ENCODE results near the gene MCTP1.

MCTP1 gene

DNA sequence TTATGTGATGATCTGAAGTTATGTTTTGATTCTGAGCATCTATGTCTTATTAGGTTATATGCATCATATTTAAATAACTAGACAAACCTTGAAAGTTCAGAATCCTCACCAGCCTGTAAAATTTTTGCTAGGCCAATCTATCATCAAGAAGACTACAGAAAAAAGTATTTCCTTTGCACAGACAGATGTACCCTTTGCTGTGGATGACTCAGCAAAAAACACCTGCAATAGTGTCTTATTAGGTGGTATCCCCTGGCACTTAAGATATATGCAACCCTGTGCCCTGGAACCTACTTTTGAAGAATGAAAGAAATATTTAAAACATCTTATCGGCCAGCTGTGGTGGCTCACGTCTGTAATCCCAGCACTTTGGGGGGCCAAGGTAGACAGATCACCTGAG is 535.9 kb downstream of the MCTP1 start:
- TF ChIP-seq GLIS3 (CRISPR knock-in tag; IDR thresholded peaks at IDR 0.05) = no peak
- TF ChIP-seq TOX (CRISPR knock-in tag; IDR thresholded peaks at IDR 0.05; ENCODE audit: borderline replicate concordance) = no peak
- TF ChIP-seq ZFP30 (CRISPR knock-in tag; IDR thresholded peaks at IDR 0.05) = no peak
- no peak for TF ChIP-seq ZNF8 (CRISPR knock-in tag; IDR thresholded peaks at IDR 0.05)
- TF ChIP-seq ZNF70 (CRISPR knock-in tag; IDR thresholded peaks at IDR 0.05) = no peak
- no peak for TF ChIP-seq ESRRG (CRISPR knock-in tag; IDR thresholded peaks at IDR 0.05)
- no peak for TF ChIP-seq ISL1 (CRISPR knock-in tag; IDR thresholded peaks at IDR 0.05)
- TF ChIP-seq ARNTL (CRISPR knock-in tag; IDR thresholded peaks at IDR 0.05; ENCODE audit: borderline replicate concordance, low read depth) = no peak
- TF ChIP-seq ZNF565 (CRISPR knock-in tag; conservative IDR thresholded peaks at IDR 0.05; ENCODE audit: low read depth) = no peak
- TF ChIP-seq ZC3H10 (CRISPR knock-in tag; IDR thresholded peaks at IDR 0.05) = no peak
- no peak for ATAC-seq

- no peak for TF ChIP-seq ZFP3 (CRISPR knock-in tag; IDR thresholded peaks at IDR 0.05)
- no peak for ATAC-seq
Measured at GRCh38 chr5:94748212-94748611, 536.7 kb downstream of the MCTP1 start.

DNA sequence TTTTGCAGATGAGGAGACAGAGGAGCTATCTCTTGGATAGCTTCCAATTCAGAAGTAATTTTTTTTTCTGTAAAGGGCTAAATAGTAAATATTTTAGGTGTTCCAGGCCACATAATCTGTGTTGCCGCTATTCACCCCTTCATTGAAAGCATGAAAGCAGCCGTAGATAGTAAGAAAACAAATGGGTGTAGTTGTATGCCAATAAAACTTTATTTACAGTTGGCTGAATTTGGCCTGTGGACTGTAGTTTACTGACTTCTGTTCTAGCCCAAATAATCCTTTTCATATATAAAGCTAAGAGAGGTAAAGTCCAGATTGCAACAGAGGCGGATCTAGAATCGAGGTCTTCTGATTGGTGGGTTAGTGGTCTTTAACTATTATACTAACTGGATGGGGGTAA is 537.5 kb downstream of the MCTP1 start:
- no peak for ATAC-seq
- TF ChIP-seq ESRRG (CRISPR knock-in tag; IDR thresholded peaks at IDR 0.05) (no peak), ZNF70 (CRISPR knock-in tag; IDR thresholded peaks at IDR 0.05) (no peak), CSDC2 (CRISPR knock-in tag; IDR thresholded peaks at IDR 0.05) (no peak), ZNF565 (CRISPR knock-in tag; conservative IDR thresholded peaks at IDR 0.05; ENCODE audit: low read depth) (no peak), ARNTL (CRISPR knock-in tag; IDR thresholded peaks at IDR 0.05; ENCODE audit: borderline replicate concordance, low read depth) (no peak), ZFP3 (CRISPR knock-in tag; IDR thresholded peaks at IDR 0.05) (no peak), TOX (CRISPR knock-in tag; IDR thresholded peaks at IDR 0.05; ENCODE audit: borderline replicate concordance) (no peak), ZFP30 (CRISPR knock-in tag; IDR thresholded peaks at IDR 0.05) (no peak), ISL1 (CRISPR knock-in tag; IDR thresholded peaks at IDR 0.05) (no peak), ZC3H10 (CRISPR knock-in tag; IDR thresholded peaks at IDR 0.05) (no peak), PPARA (CRISPR knock-in tag; IDR thresholded peaks at IDR 0.05; ENCODE audit: borderline replicate concordance) (no peak), PATZ1 (CRISPR knock-in tag; IDR thresholded peaks at IDR 0.05; ENCODE audit: borderline replicate concordance) (no peak), CSRNP3 (CRISPR knock-in tag; IDR thresholded peaks at IDR 0.05) (no peak), ZNF8 (CRISPR knock-in tag; IDR thresholded peaks at IDR 0.05) (no peak)

- ATAC-seq = no peak
- TF ChIP-seq PATZ1 (CRISPR knock-in tag; IDR thresholded peaks at IDR 0.05; ENCODE audit: borderline replicate concordance) = no peak
- TF ChIP-seq CSDC2 (CRISPR knock-in tag; IDR thresholded peaks at IDR 0.05) = no peak
- no peak for TF ChIP-seq ZNF70 (CRISPR knock-in tag; IDR thresholded peaks at IDR 0.05)
- no peak for TF ChIP-seq TCF4 (CRISPR knock-in tag; IDR thresholded peaks at IDR 0.05; ENCODE audit: borderline replicate concordance)
- no peak for TF ChIP-seq ARNTL (CRISPR knock-in tag; IDR thresholded peaks at IDR 0.05; ENCODE audit: borderline replicate concordance, low read depth)
- no peak for TF ChIP-seq BACH2 (CRISPR knock-in tag; IDR thresholded peaks at IDR 0.05; ENCODE audit: borderline replicate concordance)
Measured at GRCh38 chr5:94746731-94747124, 538.2 kb downstream of the MCTP1 start.

DNA sequence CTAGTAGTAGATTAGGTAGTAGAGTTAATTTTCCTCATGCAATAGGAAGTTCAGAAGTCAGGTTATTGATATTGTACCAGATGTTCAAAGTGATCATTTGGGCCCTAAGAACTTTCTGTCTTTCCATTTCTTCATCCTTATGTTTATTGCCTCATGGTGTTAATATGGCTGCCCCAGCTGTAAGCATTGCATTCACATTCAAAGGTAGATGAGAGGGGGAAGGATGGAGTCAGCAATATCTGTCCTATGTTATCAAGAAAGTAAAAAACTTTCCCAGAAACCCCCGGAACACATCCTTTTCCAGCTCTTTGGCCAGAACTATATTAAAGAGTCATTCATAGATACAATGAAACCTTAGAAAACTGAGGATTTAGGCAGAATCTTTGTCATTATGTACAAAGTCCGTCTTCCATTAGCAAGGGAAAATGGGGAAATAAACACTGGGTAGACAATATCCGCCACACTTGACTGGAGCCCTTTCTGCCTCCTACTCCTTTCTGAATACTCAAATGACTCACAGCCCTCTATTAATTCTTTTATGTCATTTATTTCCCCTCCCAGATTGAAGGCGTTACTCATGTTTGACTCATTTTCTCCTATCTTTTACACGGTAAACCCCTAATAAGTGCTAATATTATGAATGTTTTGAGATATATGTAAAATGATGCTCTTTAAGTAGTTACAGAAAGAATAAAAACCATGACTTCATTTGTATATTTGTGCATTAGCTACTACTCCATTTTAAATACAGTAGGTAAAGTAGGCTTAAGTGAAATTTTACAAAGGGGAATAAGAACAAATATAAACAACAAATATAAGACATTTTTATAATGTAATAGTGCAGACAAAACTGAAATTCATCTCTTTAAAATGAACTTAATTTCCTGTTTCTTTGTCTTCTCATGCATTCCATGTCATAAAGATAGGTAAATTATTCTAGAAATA is 538.8 kb downstream of the MCTP1 start:
- TF ChIP-seq TCF4 (CRISPR knock-in tag; IDR thresholded peaks at IDR 0.05; ENCODE audit: borderline replicate concordance) = no peak
- no peak for TF ChIP-seq ZFP30 (CRISPR knock-in tag; IDR thresholded peaks at IDR 0.05)
- no peak for TF ChIP-seq ISL1 (CRISPR knock-in tag; IDR thresholded peaks at IDR 0.05)
- TF ChIP-seq CSDC2 (CRISPR knock-in tag; IDR thresholded peaks at IDR 0.05) = no peak
- no peak for TF ChIP-seq ARNTL (CRISPR knock-in tag; IDR thresholded peaks at IDR 0.05; ENCODE audit: borderline replicate concordance, low read depth)
- no peak for TF ChIP-seq ZNF70 (CRISPR knock-in tag; IDR thresholded peaks at IDR 0.05)
- no peak for TF ChIP-seq PPARA (CRISPR knock-in tag; IDR thresholded peaks at IDR 0.05; ENCODE audit: borderline replicate concordance)
- no peak for TF ChIP-seq ZFP3 (CRISPR knock-in tag; IDR thresholded peaks at IDR 0.05)
- TF ChIP-seq GLIS3 (CRISPR knock-in tag; IDR thresholded peaks at IDR 0.05) = no peak
- TF ChIP-seq TOX (CRISPR knock-in tag; IDR thresholded peaks at IDR 0.05; ENCODE audit: borderline replicate concordance) = no peak
- no peak for TF ChIP-seq SNAI2 (CRISPR knock-in tag; IDR thresholded peaks at IDR 0.05)
- no peak for TF ChIP-seq ZNF8 (CRISPR knock-in tag; IDR thresholded peaks at IDR 0.05)
- TF ChIP-seq BACH2 (CRISPR knock-in tag; IDR thresholded peaks at IDR 0.05; ENCODE audit: borderline replicate concordance) = no peak
- peak; percentile 32; the same call in 1 of the 3 replicates for ATAC-seq

Data from SK-N-SH treated with all-trans-retinoic acid at 6 μM for 48 hours (cell line).